Natural killer cell (primary cell): Measurements from ENCODE around the gene DNAJB9. TPM values are rescaled to one million over a fixed set of nuclear protein-coding genes. Genes with fewer than 3 reads are reported as not detected.
A peak's percentile ranks its signal among the peaks of the same experiment; 100 is the strongest.

ENCODE experiments used
- ATAC-seq, 3 donors: fragments of 150-1000 bp in 2 of 3; fragments of 200-7000 bp in 1 of 3; cut with Tn5 transposase; 1 replicate in 1 of 3; 2 replicates in 2 of 3; pipeline ENCODE4 v1.10.0; 2021; ENCODE audit warnings: mild to moderate bottlenecking in 2 of 3, moderate library complexity in 2 of 3
- DNase-seq, 2 donors: peaks; one replicate each; pipeline versions ENCODE4 v3.0.0 to v3.0.0-alpha.2; 2013 to 2021; ENCODE audit warnings: mixed read lengths in 1 of 2
- H3K27ac ChIP-seq: one replicate; pipeline ENCODE4 v1.5.1; 2013; ENCODE audit warnings: mild to moderate bottlenecking, low read length
- H3K27me3 ChIP-seq: one replicate; pipeline ENCODE4 v1.6.1; 2013; ENCODE audit warnings: low read length; ENCODE audit not compliant: control insufficient read depth, insufficient read depth
- H3K36me3 ChIP-seq: one replicate; pipeline ENCODE4 v1.6.1; 2013; ENCODE audit warnings: low read length; ENCODE audit not compliant: control insufficient read depth, insufficient read depth
- H3K4me1 ChIP-seq: one replicate; pipeline ENCODE4 v1.6.1; 2013; ENCODE audit warnings: low read length; ENCODE audit not compliant: control insufficient read depth, insufficient read depth
- H3K4me3 ChIP-seq: one replicate; pipeline ENCODE4 v1.5.1; 2013; ENCODE audit warnings: low read length
- H3K9me3 ChIP-seq: one replicate; pipeline ENCODE4 v1.6.1; 2013; ENCODE audit warnings: low read length; ENCODE audit not compliant: control insufficient read depth, insufficient read depth
- H3K27ac Mint-ChIP-seq, 2 donors: one replicate each; pipeline ENCODE4 v1.8.0; 2022; ENCODE audit warnings: mild to moderate bottlenecking in 2 of 2, mixed read lengths in 2 of 2, moderate library complexity in 1 of 2
- H3K27me3 Mint-ChIP-seq, 2 donors: one replicate each; pipeline ENCODE4 v1.8.0; 2022; ENCODE audit warnings: low read depth in 2 of 2, mixed read lengths in 2 of 2
- H3K36me3 Mint-ChIP-seq: one replicate; pipeline ENCODE4 v1.8.0; 2022; ENCODE audit warnings: mixed read lengths
- H3K4me1 Mint-ChIP-seq, 2 donors: one replicate each; pipeline ENCODE4 v1.8.0; 2022; ENCODE audit warnings: mixed read lengths in 2 of 2
- H3K4me3 Mint-ChIP-seq: one replicate; pipeline ENCODE4 v1.8.0; 2022; ENCODE audit warnings: mild to moderate bottlenecking, moderate library complexity, mixed read lengths
- H3K9me3 Mint-ChIP-seq, 2 donors: one replicate each; pipeline ENCODE4 v1.8.0; 2022; ENCODE audit warnings: mixed read lengths in 2 of 2
- CTCF ChIP-seq: fragments of 200-600 bp; IDR thresholded peaks from one replicate; pipeline ENCODE4 v1.8.0; 2022; ENCODE audit warnings: antibody characterized with exemption
- whole genome bisulfite sequencing: methylation state at CpG from one replicate; pipeline ENCODE4 v1.1.7; 2013; ENCODE audit warnings: missing lambda C conversion rate; ENCODE audit not compliant: insufficient coverage; 5-methylcytosine and 5-hydroxymethylcytosine counted together
- intact Hi-C: fragments of 100-400 bp; cut with micrococcal nuclease; formaldehyde crosslinking; loops from one replicate; pipeline ENCODE4 v1.14.2; 2022
- total RNA-seq, 4 donors: library from RNA; stranded (reverse); fragments of 120-200 nt in 1 of 4; gene quantifications; one replicate each; pipeline versions ENCODE4 v1.2.3 to v1.2.4, GENCODE V29; 2013 to 2022

The DNAJB9 gene
- total RNA-seq, 3 donors from 2014 or later (not counting 1 experiment from before 2014, with no cell fraction given) = 33.9 to 44.5 (median 43.1) TPM

- Histone ChIP-seq H3K36me3 (peaks cover 9% of the 10 kb centered on the region), H3K4me3 (no peak overlapping the region), H3K4me1 (no peaks in the 10 kb centered on the region), H3K27me3 (no peaks in the 10 kb centered on the region), H3K9me3 (peaks cover 14% of the 10 kb centered on the region), H3K27ac (no peak overlapping the region)
- no peak for ATAC-seq
- DNase-seq = no peak
- intact Hi-C loops = no loop called here
- Mint-ChIP-seq H3K4me3 (no peak overlapping the region), H3K27ac (peak overlapping the region in 1 of 2 donors; percentile 79), H3K4me1 (peaks cover 10 to 17% of the 10 kb centered on the region in 2 donors), H3K27me3 (no peaks in the 10 kb centered on the region), H3K9me3 (peaks cover 7 to 8% of the 10 kb centered on the region in 2 donors), H3K36me3 (peaks cover 11% of the 10 kb centered on the region)
- 92% methylated on average over 4 of the region's 4 CpGs for WGBS
- TF ChIP-seq CTCF = no peak
Observed at GRCh38 chr7:108561047-108561619, 8.5 kb upstream of the DNAJB9 start.

DNA sequence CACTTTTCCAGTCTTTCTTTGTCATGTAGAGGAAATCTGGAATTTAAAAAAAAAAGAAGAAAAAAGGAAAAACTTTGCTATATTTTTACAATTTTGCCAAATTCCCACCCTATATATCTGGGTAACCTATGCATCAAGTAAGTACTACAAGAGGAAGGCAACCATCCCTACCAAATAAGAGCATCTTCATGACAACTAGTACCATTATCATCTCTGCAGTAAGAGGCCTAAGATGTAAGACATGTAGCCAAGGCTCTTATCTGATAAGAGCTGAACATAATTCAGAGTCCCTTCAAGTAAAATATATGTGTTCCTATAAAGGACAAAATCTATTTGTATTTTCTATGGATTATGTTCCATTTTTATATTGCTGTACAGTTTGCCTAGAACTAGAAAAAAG lies 3.7 kb upstream of the DNAJB9 start:
- peaks cover 43% of the 10 kb centered on the region in 2 donors for H3K4me1 Mint-ChIP-seq
- no peak for TF ChIP-seq CTCF
- H3K27ac Mint-ChIP-seq = peak overlapping the region in 1 of 2 donors; percentile 75
- Histone ChIP-seq H3K4me1 (peaks cover 14% of the 10 kb centered on the region), H3K9me3 (no peaks in the 10 kb centered on the region), H3K36me3 (peaks cover 11% of the 10 kb centered on the region), H3K27me3 (no peaks in the 10 kb centered on the region), H3K27ac (no peak overlapping the region), H3K4me3 (no peak overlapping the region)
- H3K27me3 Mint-ChIP-seq = no peaks in the 10 kb centered on the region
- no peaks in the 10 kb centered on the region for H3K36me3 Mint-ChIP-seq
- intact Hi-C loops = no loop called here
- ATAC-seq (no peak), DNase-seq (no peak)
- no peak overlapping the region for H3K4me3 Mint-ChIP-seq
- H3K9me3 Mint-ChIP-seq = no peaks in the 10 kb centered on the region

GRCh38 chr7:108568801-108569380 lies 783 bp upstream of the DNAJB9 start:
- no peaks in the 10 kb centered on the region for H3K9me3 ChIP-seq
- Mint-ChIP-seq H3K4me3 (peak overlapping the region; percentile 94), H3K36me3 (no peaks in the 10 kb centered on the region), H3K27me3 (no peaks in the 10 kb centered on the region), H3K9me3 (no peaks in the 10 kb centered on the region), H3K27ac (peak overlapping the region; percentile 98 to 100), H3K4me1 (peaks cover 47 to 52% of the 10 kb centered on the region in 2 donors)
- H3K27ac ChIP-seq = peak overlapping the region; percentile 97
- ATAC-seq (no peak), DNase-seq (peak in 1 of 2 donors; percentile 79)
- peaks cover 30% of the 10 kb centered on the region for H3K36me3 ChIP-seq
- H3K4me3 ChIP-seq = peak overlapping the region; percentile 87
- intact Hi-C loops = loop anchor here (1.0 to 2.0 kb wide), 2 partner anchors 43 to 824 kb away; partner anchors contain the start of genes CBLL1 and PNPLA8
- peaks cover 17% of the 10 kb centered on the region for H3K4me1 ChIP-seq
- no peaks in the 10 kb centered on the region for H3K27me3 ChIP-seq
- no peak for TF ChIP-seq CTCF
- WGBS = 14% methylated on average over 24 of the region's 24 CpGs
